LNCaP clone FGC (cell line): ENCODE measurements around the gene VPREB1.
A peak's percentile ranks its signal among the peaks of the same experiment; 100 is the strongest.
"Not testable (repeated sequence)": the region's sequence is repeated elsewhere in the genome, so short reads cannot be mapped to it uniquely, and the experiment has no call there.

Experiments used
- DNase-seq: peaks from one replicate; pipeline ENCODE4 v3.0.0-alpha.2; 2011; ENCODE audit warnings: low read depth
- H3K4me3 ChIP-seq: 2 replicates; pipeline ENCODE4 v1.5.1; 2011; ENCODE audit warnings: mild to moderate bottlenecking, low read depth, low read length, control low read depth
- CTCF ChIP-seq: IDR thresholded peaks from 2 replicates; pipeline ENCODE4 v1.5.1; 2012; ENCODE audit warnings: mild to moderate bottlenecking; ENCODE audit not compliant: control insufficient read depth, insufficient read depth; ENCODE audit errors: extremely low read depth

The VPREB1 gene

GRCh38 chr22:22207845-22208564, 36.6 kb upstream of the VPREB1 start:
- no peak overlapping the region for H3K4me3 ChIP-seq
- peak; percentile 65 for TF ChIP-seq CTCF
- no peak for DNase-seq

GRCh38 chr22:22208652-22209051, 35.9 kb upstream of the VPREB1 start:
- TF ChIP-seq CTCF, result no peak
- no peak overlapping the region for H3K4me3 ChIP-seq
- DNase-seq, result no peak

- H3K4me3 ChIP-seq, DNase-seq: not testable (repeated sequence)
Measured at GRCh38 chr22:22209080-22209640, 35.4 kb upstream of the VPREB1 start.

- no peak for DNase-seq
- TF ChIP-seq CTCF, result no peak
- H3K4me3 ChIP-seq, result no peak overlapping the region
Measured at GRCh38 chr22:22210375-22210774, 34.2 kb upstream of the VPREB1 start.

- no peak overlapping the region for H3K4me3 ChIP-seq
- TF ChIP-seq CTCF, result no peak
- no peak for DNase-seq
Measured at GRCh38 chr22:22210889-22211833, 33.4 kb upstream of the VPREB1 start.

- no peak for DNase-seq
- H3K4me3 ChIP-seq, result no peak overlapping the region
- no peak for TF ChIP-seq CTCF
Measured at GRCh38 chr22:22213231-22213630, 31.4 kb upstream of the VPREB1 start.

- no peak for DNase-seq
- H3K4me3 ChIP-seq, result no peak overlapping the region
- TF ChIP-seq CTCF, result no peak
Measured at GRCh38 chr22:22214819-22215329, 29.7 kb upstream of the VPREB1 start.
